Activated CD4-positive, CD25-positive, alpha-beta regulatory T cell treated with anti-CD3 and anti-CD28 coated beads, Interleukin-2, amount 50 U/mL, for 16 hours (primary cell): Measurements from ENCODE around the gene CHCHD1.
A peak's percentile ranks its signal among the peaks of the same experiment; 100 is the strongest.
"Not testable (repeated sequence)": the region's sequence is repeated elsewhere in the genome, so short reads cannot be mapped to it uniquely, and the experiment has no call there.

ENCODE experiments used
- DNase-seq: peaks from one replicate; pipeline ENCODE4 v3.0.0-alpha.2; 2020; ENCODE audit warnings: low read depth, low spot score

The CHCHD1 gene

DNA sequence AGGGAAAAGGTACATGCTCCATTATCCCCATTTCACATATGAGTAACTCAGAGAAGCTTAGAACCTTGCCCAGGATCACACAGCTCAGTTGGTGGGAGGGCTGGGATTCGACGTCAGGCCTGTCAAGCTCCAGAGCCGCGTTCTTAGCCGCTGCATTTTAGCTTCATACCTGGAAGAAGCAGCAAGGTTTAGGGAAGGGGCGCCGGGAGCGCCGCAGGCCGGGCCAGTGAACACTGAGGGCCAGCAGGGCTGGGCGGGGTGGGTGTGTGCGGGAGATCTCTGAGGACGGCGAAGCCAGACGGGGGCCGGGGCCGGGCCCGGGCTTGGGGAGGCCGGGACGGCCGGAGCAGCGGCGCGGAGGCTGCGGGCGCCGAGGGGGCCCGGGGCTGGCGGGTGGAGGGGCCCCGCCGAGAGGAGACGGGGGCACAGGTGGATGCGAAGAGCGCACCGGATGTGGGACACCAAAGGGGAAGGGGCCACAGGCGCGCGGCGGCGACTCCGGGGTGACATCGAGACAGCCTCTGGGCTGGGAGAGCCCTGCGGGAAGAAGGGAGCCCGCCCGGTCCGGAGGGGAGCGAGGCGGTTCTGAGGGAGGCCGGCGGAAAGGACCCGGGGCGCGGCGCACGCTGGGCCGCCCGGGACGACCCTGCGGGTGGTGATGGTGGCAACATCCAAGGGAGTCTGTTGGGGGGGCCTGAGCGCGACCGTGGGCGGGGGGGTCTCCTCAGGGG lies 29.1 kb downstream of the CHCHD1 start:
- peak; percentile 9 for DNase-seq

DNA sequence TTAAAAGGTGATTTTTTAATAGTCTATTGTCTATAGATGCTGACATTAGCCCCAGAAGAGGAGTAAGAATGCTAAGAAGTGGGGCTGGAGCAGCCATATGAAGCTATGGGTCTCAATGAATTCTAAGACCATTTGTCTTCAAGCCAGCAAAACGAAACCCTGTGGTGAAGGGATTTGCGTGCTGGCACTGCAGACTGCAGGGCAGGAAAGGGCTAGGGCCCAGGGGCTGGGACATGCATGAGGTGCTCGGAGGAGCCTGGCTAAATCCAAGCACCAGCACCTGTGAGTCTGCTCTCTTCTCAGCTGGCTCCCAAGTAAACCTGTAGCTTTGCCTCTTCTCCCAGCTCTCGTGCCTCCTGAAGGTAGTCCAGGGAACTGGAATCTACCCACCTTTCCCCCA lies 30.8 kb downstream of the CHCHD1 start:
- no peak for DNase-seq

DNA sequence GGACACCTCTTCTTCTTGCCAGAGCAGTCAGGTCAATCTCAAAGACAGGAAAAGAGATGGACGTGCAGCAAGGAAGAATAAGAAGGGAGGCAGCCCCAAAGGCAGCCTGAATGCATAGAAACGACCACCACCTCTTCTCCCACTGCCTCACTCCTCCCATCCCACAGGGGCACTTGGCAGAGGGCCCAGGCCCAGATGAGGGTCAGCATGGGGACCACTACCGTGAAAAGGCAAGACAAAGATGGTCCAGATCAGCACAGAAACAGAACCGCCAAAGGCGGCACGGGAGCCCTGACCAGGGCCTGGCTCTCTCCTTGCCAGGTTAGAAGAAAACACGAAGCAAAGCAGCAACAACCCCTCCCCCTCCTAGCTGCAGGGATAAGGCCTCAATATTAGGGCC lies 31.5 kb downstream of the CHCHD1 start:
- DNase-seq = no peak

DNA sequence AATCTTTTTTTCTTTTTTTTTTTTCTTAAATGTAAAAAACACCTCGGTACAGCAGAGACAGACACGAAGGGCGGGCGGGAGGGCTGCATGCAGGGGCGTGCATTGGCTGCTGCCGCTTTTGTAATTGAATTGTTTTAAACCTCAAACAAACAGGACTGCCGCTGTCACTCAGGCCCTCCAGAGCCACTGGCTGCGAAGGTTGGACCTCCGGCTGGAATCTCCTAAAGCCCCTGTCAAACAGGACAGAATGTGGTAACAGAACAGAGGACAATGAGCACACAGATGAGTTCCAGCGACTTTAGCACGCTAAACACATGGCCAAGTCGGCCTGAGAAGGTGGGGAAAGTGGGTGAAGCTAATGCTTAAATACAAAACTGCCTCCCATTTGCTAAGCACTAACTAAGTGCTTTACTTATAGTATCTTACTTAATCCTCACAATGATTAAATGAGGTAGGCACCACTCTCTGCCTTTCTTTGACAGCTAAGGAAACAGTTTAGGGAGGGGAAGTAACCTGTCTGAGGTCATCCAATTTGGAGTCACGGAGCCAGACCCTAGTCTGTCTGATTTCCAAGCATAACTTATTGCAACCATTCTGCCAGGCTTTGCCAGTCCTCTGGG lies 32.5 kb downstream of the CHCHD1 start:
- no peak for DNase-seq

DNA sequence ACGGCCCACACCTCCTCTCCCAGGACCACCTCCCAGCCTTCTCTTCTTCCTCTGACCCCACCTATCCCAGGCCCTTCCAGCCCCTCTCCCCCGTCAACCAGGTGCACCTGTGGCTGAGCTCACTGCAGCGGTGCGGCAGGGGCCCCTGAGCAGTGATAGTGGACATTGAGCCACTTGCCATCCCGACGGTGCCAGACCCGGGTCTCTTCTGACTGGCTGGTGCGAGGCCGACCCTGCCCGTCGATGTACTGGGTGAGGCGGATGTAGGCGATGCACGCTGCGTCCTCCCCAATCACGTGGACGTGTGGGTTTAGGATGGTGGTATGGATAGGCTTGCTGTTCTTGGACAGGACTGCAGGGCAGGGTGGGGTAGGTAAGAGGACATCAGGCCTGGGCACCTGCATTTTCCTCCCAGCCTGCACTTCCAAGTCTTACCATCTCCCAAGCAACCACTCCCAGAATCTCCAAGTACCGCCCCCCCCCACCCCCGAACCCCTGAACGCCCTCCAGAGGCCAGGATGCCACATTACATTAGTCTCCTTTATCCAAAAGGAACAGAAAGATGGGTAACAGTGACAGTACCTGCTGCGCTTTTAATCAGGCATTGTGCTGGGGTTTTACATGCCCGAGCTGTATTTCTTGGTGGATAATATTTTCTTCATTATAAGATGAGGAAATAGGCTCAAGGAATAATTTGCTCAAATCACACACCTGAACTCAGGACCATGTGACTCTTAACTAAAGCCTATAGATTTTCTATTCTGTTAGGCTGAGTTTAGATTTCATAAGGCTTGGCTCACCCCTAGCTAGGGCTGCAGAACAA lies 33.3 kb downstream of the CHCHD1 start:
- DNase-seq = no peak

DNA sequence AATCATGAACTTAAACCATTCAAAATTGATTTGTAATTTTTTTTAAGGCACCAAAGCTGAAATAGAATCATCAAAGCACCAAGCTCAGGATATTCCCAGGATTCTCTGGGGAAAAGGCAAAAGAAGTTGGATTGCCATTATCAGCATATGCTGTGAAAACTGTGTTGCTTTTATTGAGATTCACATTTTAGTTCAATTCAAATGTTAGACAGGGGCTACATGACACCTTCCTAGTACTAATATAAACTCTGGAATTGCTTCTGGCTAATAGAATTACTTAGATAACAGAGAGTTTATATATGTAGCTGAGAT lies 33.8 kb downstream of the CHCHD1 start:
- DNase-seq = no peak

DNA sequence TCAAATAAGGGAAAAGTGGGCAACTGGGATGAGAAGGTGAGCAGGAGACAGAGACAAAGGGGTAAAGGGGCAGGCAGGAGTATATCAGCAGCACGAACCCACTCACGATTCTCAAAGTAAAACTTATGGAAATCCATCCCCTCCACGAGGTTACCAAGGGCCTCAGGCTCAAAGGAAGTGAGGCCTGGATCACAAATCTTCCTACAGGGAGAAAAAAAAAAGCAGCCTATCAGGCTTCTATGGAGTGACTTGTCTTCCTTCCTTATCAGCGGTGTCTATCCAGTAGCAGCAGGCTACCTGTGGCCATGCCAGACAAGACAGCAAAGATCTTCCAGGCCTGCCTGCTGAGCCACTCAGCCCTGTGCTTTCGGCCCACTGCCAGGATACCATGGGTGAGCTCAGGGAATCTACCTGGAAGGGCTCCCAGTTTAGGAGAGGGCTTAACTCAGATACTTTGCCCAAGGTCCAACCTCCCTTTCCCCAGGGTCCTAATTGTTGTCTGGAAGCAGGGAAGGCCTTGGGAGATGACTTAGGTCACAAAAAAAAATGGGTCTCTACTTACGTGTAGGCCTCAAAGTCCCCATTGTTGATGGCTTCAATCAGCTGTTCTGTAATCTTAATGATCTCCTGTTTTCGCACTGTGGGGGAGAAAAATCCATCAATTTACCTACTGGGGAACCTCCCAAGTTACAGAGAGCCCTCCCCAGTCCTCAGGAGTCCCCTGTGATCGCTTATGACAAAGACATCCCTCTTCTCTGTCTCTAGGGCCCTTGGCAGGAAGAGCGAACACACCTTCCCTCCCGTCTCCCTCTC lies 35.3 kb downstream of the CHCHD1 start:
- no peak for DNase-seq

DNA sequence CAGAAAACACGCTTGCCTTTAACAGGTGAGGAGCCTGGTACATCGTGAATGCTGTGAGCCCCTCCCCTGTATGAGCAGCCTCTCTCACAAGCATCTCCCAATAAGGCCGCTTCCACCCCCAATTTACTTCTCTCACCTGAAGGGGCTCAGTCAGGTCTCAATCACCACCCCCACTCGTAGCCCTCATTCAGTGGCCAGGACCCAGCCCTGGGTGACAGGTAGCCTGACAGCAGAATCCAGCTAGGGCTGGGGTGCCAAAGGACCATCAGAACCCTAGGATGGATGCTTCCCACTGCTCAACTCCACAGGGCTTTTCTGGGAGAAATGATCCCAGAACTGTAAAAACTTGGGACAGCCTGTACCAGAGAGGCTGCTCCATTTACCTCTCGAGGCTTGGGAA lies 36.0 kb downstream of the CHCHD1 start:
- no peak for DNase-seq

DNA sequence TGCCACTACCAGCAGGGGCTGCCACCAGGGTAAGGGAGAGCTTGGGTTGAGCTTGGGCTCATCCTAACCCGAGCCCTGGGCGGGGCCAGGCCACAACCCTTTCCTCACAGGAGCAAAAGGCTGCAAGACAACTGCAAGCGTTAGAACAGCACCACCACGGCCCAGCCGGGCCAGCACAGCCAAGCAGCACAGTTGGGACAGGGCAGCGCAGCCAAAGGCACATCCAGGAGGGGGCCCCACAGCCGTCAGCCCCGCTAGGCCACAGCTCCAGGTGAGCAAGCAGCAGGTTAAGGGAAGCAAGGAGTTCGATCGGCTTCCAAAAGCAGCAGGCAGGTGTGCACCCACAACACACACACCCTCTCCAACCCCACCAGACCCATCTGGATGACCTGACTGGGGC lies 36.6 kb downstream of the CHCHD1 start:
- DNase-seq = no peak

DNA sequence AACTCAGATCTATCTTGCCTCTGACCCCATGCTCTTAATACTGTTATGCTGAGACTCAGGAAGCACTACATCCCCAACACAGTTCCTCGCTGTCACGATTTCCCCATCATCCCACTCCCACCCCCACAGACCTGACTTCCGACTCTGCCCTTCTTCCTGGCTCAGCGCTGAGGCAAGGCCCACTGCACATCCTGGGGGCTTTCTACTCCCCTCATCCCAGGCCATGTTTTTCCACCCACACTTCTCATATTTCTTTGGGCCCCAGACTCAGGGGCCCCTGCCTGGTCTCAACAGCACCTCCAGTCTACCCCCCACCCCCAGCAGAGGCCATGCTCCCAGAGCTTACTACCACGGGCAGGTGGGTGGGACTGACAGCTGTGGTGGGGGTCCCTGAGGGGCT lies 37.2 kb downstream of the CHCHD1 start:
- DNase-seq = no peak

DNA sequence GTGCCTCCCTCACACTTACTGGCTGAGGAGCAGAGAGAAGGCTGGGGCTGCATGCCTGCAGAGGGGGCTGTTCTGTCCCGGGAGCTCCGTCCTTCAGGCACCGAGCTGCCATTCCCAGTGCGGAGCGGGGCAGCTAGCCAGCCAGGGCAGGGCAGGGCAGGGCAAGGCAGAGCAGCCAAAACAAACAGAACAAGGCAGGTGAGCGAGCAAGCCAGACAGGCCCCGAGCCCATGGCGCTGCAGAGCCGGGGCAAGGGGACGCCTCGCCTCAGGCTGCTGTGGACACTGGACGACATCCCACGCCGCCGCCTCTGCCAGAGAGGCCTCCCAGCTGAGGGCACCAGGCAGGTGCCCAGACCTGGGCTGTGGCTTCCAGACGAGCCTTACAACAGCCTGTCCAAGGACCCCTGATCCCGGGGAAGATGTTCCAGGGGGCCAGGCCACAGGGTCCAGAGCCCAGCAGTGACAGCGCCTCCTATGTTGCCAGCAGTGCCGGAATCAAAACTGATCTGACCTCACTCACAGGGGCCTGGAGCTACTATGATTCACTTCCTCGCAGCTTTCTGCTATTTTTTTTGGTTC lies 37.8 kb downstream of the CHCHD1 start:
- no peak for DNase-seq

DNA sequence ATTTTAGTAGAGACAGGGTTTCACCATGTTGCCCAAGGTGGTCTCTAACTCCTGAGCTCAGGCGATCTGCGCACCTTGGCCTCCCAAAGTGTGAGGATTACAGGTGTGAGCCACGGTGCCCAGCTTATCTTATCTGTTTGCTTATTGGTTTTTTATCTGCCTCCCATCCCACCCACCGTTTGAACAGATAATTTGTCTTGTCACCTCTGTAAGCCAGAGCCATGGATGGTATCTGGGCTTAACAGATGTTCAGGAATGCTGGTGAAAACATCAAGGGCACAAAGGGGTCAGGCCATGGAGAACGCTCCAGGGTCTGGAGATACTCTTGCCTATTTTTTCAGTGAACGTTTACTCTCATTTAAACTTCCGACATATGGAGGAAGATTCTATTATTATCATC lies 41.5 kb downstream of the CHCHD1 start:
- DNase-seq = no peak

DNA sequence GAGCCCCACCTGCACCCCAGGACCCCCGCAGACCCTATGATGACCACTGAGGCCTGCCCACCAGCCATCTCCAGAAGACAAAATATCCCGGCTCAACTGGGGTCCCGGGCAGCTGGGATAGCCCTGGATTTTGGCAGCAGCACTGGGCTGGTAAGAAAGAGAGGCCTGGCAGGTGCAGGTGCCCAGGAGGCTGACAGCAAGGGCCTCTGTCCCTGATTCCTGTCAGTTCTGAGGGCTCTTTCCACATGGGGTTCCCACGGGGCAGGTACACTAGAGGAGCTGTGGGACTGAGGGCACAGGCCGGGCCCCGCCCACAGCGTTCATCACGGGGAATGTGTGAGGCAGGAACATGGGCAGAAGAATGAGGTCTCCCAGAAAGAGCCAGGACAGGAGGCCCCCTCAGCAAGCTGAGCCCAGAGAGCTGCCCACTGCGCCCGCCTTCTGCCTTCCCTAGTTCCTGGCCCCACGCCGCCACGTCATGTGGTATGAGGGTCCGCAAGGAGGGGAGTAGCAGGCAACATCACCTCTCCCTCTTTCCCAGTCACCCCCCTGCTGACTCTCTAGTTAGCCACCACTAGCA lies 42.4 kb downstream of the CHCHD1 start:
- no peak for DNase-seq

DNA sequence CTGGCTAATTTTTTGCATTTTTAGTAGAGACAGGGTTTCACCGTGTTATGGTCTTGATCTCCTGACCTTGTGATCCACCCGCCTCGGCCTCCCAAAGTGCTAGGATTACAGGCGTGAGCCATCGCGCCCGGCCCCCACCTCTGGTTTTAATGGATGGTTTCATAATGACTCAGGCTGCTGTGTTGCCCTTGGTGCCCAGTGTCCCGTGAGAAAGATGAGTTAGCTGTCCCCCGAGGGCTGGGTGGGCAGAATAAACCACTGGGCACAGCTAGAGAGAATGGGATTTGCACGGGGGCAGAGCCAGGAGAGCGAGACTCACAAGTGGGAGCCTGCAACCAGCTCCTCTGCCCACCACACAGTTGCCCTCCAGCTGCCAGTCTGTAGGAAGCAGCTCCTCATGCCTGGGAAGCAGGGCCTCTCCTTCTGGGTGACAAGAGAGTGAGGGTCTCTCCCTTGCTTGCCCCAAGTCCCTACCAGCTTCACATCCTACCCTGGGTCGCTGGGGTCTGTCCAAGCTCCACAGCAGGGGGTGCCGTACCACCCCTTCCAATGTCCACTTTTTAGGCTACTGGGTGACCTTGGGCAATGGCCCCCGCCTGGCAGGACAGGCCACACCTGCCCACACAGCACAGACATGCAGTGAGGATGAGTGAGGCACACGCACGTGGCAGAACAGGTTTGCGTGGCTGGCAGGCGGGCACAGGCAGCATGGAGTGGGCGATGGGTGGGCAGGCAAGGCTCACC lies 45.7 kb downstream of the CHCHD1 start:
- DNase-seq = no peak

DNA sequence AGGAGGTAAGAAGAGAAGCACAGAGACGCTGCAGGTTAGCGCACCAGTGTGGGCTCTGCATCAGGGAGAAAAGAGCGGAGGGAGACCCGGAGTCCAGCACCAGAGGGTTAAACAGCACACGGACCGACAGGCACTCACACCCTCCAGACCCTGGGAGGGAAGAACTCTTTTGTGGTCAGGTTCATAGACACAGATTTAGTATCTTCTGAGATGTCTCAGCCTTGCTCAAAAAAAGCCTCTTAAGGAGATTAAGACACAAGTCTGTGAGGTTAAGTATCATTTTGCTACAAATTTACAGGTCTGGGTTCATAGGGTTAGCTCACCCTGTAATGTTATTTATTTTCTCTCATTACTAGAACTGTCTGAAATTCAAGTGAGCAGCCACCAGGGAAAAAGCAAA lies 46.3 kb downstream of the CHCHD1 start:
- DNase-seq = no peak

DNA sequence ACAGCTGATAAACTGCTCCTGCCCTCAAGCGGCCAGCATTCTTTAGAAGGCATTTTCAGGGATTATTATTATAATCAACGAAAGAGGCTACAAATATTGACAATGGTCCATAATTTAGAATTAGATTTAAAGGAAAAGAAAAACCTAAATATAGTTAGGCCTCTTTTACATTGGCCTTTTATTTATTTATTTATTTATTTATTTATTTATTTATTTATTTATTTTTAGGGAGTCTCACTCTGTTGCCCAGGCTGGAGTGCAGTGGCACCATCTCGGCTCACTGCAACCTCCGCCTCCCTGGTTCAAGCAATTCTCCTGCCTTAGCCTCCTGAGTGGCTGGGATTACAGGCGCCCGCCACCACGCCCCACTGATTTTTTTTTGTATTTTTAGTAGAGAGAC lies 47.2 kb downstream of the CHCHD1 start:
- not testable (repeated sequence) for DNase-seq
